ENCODE measurements around the gene FBXO3.
"Not testable (repeated sequence)": the region's sequence is repeated elsewhere in the genome, so short reads cannot be mapped to it uniquely, and the experiment has no call there.

Gene FBXO3, protein sequence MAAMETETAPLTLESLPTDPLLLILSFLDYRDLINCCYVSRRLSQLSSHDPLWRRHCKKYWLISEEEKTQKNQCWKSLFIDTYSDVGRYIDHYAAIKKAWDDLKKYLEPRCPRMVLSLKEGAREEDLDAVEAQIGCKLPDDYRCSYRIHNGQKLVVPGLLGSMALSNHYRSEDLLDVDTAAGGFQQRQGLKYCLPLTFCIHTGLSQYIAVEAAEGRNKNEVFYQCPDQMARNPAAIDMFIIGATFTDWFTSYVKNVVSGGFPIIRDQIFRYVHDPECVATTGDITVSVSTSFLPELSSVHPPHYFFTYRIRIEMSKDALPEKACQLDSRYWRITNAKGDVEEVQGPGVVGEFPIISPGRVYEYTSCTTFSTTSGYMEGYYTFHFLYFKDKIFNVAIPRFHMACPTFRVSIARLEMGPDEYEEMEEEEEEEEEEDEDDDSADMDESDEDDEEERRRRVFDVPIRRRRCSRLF

DNA sequence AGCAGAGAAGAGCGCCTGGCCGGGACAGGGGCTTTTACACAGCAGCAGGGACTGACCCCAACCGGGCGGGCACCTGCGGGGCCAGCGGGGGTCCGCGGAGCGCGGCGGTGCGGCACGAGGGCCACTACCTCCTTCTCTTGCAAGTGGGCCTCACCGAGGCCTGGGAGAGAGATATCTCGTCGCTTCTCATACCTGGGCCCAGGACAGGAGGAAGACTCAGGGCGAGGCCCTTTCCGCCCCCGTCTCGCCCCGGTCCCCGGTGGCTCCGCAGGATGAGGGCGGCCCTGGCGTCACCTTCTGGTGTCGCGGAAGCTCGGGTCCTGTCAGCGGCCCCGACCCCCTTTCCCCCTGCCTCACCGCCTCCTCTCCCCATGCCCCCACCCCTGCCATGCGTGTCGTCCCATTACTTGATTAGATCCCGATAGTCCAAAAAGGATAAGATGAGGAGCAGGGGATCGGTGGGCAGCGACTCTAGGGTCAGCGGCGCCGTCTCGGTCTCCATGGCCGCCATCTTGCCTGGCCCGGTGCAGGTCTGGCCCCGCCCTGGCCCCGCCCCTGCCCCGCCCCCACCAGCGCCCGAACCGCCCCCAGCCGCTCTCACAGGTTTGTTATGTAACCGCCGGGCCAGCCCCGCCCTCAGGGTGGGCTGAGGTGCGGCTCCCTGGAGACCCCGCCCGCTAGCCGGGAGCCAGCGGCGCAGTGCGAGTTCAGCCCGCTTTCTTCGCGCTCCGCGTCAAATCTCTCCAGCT, at the start of gene FBXO3:
Gene FBXO3 (minus strand): TSS at position 534 of the 749 bp plus-strand sequence. CDS start 23 bp downstream, at position 511.
- peak; percentile 49 for DNase-seq (ENCODE audit: low spot score)

- not testable (repeated sequence) for DNase-seq (ENCODE audit: low spot score)
Observed at GRCh38 chr11:33822981-33823380, 48.7 kb upstream of the FBXO3 start.

DNA sequence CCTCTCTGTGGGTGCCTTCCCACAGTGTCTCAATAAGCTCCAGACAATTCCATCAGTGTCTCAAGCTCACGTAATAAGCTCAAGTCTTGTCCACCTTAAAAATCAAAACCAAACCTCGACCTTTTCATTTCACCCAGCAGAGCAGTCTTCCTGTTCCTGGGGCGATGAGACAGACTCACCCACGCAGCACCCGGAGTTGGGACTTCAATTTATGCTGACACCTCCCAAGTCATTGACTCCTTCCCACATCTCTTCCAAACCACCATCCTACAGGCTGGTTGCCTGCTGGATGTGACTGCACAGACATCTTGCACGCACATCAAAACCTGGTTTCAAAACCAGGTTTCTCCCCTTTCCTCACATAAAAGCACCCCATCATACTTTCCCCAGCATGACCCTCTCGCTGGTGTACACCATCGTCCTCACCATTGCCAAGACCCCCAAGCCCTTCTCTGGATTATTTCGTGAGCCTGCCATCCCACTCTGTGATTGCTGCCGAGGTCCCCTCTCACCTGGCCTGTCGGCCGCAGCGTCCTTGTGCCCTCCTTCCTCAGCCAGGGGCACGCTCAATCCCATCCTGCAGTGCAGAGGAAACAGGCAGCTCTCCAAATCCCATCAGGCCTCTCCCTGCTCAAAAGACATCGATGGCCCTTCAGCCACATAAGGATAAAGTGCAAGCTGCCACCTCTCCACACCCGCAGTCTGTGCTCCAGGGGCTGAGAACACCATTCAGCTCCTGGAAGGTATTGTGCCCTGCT, 45.1 kb upstream of the FBXO3 start:
- no peak for DNase-seq (ENCODE audit: low spot score)

DNA sequence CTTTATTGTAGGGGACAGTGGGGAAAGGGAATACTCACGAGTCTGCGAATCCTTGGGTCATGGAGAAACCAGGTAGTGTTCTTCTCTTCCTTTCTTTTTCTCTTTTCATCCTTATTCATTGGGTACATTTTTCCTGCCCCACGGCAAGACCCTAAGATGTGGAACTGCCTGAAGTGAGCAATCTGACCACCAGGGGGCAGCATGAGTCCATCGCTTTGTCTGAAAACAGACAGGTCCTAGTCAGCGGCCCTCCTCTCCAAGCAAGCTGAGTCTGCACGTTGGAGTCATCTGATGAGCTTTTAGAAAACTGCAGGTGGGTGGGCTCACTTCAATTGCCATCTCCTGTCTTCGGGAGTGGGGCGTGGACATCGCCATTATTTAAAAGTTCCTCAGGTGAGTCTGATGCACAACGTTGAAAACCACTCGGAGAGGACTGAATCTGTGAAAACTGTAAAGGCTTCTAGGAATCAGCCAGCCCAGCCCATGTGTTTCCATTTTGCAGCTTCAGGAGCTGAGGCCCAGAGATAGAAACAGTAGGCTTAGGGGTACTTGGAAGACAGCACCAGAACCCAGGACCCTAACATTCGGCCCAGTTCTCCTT, 34.0 kb upstream of the FBXO3 start:
- DNase-seq (ENCODE audit: low spot score), result peak; percentile 70

DNA sequence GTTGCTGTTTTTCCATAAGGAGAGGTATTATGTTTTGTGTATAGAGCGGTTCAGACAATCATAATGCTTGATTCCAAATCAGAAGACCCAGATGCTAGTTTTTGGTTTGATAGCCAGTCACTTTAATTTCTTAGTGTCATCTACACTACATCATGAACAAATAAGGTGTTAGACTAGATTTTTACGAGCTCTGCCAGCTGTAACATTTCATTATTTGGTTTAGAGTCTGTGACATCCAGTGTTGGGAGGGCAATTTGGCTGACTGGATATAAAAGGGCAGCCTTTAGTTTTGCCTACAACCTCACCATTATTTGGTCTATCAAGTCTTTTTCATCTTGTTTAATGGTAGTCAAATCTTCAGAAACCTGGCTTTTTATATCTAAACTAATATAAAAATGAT, 30.2 kb upstream of the FBXO3 start:
- no peak for DNase-seq (ENCODE audit: low spot score)

- DNase-seq (ENCODE audit: low spot score), result peak; percentile 77
Observed at GRCh38 chr11:33802194-33802950, 28.1 kb upstream of the FBXO3 start.

GRCh38 chr11:33801821-33802193, 27.5 kb upstream of the FBXO3 start:
- no peak for DNase-seq (ENCODE audit: low spot score)

- no peak for DNase-seq (ENCODE audit: low spot score)
Observed at GRCh38 chr11:33797879-33798278, 23.6 kb upstream of the FBXO3 start.

- no peak for DNase-seq (ENCODE audit: low spot score)
Observed at GRCh38 chr11:33790040-33790439, 15.7 kb upstream of the FBXO3 start.

DNA sequence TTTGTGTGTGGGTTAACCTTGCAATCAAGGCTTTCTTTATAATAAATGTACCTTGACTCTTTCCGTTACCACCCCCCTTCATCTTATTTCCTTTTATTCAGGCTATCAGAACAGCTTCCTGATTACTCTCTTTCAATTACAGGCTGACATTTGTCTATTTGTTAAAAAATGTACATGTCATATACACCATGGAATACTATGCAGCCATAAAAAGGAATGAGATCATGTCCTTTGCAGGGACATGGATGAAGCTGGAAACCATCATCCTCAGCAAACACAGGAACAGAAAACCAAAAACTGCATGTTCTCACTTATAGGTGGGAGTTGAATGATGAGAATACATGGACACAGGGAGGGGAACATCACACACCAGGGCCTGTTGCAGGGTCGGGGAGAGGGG, 13.8 kb upstream of the FBXO3 start:
- not testable (repeated sequence) for DNase-seq (ENCODE audit: low spot score)

- no peak for DNase-seq (ENCODE audit: low spot score)
Observed at GRCh38 chr11:33787076-33787475, 12.8 kb upstream of the FBXO3 start.

- DNase-seq (ENCODE audit: low spot score), result no peak
Observed at GRCh38 chr11:33785609-33786008, 11.3 kb upstream of the FBXO3 start.

DNA sequence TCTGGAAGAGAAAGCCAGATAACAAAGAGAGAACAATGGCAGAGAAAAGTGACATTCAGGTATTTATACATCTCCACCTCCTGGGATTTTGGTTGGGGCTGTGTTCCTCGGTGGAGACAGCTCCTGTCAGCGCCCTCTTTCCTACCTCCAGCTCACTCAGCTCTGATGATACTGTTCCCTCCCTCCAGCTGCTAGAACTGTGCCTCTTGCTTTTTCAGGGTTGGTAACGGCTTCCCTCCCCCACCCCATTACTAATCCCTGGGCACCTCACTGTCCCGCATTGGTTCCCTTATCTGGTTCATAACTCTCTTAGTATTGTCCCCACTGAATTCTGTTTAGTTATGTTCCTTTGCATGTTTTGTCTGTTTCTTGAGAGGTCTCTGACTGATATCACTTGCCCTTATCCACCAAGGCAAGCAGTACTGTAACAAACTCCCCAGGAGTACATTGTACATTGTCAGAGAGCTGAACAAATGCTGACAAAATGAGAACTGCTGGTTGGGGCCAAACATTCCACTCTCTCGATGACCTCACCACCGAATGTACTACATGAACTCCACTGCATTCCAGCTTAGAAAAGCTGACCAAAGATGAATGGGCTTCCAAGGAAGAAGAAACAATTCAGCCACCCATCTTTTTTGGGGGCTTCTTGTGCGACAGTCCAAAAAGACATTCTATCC, 5.7 kb upstream of the FBXO3 start:
- no peak for DNase-seq (ENCODE audit: low spot score)

- DNase-seq (ENCODE audit: low spot score), result no peak
Observed at GRCh38 chr11:33778675-33779074, 4.4 kb upstream of the FBXO3 start.

DNA sequence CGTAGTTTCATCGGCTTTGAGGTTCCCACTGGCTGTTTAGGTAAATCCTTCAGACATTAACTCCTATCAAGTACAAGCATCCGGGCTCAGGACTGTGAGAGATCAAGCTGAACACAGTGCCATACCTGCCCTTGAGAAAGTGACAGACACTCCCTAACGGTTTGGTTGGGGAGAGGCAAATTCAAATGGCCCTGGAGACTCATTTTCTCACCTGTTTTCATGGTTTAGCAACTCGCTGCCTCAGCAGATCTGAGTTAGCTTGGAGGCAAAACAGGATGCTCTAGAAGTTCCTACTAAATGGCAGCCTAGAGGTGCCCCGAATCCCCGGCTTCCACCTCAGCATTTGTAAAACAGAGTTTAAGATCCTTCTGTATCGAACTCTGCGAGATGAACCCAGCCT, 3.6 kb upstream of the FBXO3 start:
- no peak for DNase-seq (ENCODE audit: low spot score)

DNA sequence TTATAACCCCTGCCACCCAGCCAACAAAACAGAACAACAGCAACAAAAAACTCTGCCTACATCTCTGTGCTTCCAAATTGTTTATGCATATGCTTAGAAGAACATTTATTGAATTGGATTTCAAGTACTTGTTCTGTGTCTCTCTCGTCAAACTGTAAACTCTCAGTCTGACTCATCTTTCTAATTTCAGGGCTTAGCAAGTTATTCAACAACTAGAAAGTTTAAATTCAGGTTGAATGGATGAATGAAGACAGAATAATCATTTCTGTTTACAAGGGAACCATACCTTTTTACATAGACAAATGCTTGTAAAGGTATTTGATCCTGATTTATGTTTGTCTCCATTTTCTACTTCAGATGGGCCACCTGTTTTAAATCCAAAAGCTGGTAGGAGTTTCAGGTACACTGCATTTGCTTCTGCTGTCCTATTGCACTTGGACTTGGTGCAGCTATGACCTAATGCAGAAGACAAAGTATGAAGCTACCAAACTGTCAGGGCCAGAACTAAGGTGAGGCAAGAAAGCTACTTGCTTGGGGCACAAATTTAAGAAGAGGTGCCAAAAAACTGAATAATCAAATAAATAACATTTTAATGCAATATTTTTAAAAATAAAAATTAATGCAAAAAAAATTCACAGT, 1.6 kb upstream of the FBXO3 start:
- DNase-seq (ENCODE audit: low spot score), result no peak

GRCh38 chr11:33775467-33775807, 1.1 kb upstream of the FBXO3 start:
- no peak for DNase-seq (ENCODE audit: low spot score)

DNA sequence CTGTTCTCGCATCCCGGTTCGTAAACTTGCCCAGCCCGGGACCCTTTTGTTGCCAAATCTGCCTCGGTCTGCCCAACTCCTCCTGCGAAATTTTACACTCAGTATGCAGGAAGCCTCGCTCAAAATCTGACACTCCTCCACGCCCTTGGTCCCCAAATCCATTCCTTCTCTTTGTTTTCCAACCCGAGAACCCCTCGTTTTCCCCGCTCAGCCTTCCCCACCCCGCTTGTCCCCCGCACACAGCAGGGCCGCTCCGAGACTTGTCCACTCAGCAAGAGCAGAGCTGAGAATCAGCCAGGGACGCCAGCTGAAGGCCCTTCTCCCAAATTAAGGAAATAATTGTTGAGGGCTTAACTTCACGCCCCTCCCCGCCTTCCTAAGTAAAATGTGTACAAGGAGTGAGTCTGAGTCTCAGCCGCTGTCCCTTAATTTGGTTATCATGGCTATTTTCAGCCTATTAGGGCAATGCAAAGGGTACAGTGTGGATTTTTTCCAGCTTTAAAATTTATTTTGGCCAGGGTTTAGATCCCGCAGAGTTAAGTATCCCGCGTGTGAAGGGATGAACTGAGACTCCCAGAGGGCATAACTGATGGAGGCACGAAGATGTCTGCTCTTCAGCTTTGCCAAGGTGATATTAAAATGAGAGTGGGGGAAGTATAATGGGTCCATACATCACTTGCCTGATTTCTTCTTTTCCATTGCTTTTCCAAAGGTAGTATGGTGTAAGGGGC, 581 bp upstream of the FBXO3 start:
- no peak for DNase-seq (ENCODE audit: low spot score)

DNA sequence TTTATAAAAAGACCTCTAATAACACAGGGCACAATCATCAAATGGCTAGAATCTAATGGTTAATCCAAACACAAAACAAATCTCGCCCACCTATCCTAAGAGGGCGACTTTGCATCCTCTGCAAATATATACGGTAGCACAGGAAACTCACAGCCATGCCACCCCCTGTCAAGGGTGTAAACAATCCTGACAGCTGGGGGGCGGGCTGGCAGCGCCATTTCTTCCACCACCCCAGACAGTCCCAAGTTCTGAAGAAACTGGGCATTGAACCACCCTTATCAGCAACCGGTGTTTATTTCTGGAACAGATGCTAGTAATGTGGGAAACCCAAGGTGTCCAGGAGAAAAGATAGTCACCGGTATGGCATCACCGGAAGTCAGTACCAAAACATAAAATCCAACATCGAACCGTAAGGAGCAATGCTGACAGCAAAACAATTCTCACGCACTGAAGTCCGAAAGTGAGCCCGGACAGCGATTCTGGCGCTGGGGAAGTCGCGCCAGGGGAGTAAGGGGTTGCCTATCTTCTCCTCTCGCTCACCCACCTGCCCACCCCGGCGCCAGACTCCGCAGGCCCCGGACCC, 825 bp downstream of the FBXO3 start:
- DNase-seq (ENCODE audit: low spot score), result peak; percentile 22
